BLaER1 treated with 17β-estradiol and CSF1 and Interleukin-3, amounts not matched to agents 10 nM and 100 nM (cell line): ENCODE results near the gene NRIP1.

ENCODE experiments used
- H3K27ac ChIP-seq, 11 experiments: shearing (Covaris generic); formaldehyde crosslinking; 2 replicates each; pipeline ENCODE4 v1.8.1; 2022
- H3K27me3 ChIP-seq, 11 experiments: shearing (Covaris generic); formaldehyde crosslinking; 2 replicates each; pipeline ENCODE4 v1.8.1; 2022
- H3K36me3 ChIP-seq, 11 experiments: shearing (Covaris generic); formaldehyde crosslinking; 2 replicates each; pipeline ENCODE4 v1.8.1; 2022
- H3K4me1 ChIP-seq, 10 experiments: shearing (Covaris generic); formaldehyde crosslinking; 2 replicates each; pipeline ENCODE4 v1.8.1; 2022
- H3K4me2 ChIP-seq, 11 experiments: shearing (Covaris generic); formaldehyde crosslinking; 2 replicates each; pipeline ENCODE4 v1.8.1; 2022
- H3K4me3 ChIP-seq, 10 experiments: shearing (Covaris generic); formaldehyde crosslinking; 2 replicates each; pipeline ENCODE4 v1.8.1; 2022
- H3K9ac ChIP-seq, 11 experiments: shearing (Covaris generic); formaldehyde crosslinking; 2 replicates each; pipeline ENCODE4 v1.8.1; 2022
- H3K9me3 ChIP-seq, 11 experiments: shearing (Covaris generic); formaldehyde crosslinking; replicated peaks in 1 of 11; 2 replicates each; pipeline ENCODE4 v1.8.1; 2022
- H4K20me1 ChIP-seq, 11 experiments: shearing (Covaris generic); formaldehyde crosslinking; 2 replicates each; pipeline ENCODE4 v1.8.1; 2022
- Cebpa-rat ChIP-seq, 11 experiments: shearing (Covaris generic); IDR thresholded peaks; 2 replicates each; pipeline ENCODE4 v1.8.1; 2022

Gene NRIP1

GRCh38 chr21:15064576-15065391 is at the start of gene NRIP1:
Gene NRIP1 (minus strand): TSS chr21:15065000. CDS start chr21:14968192, 96,808 bp downstream.
- no peaks in the 10 kb centered on the region for H3K27me3 ChIP-seq
- H3K9ac ChIP-seq = peak within 1 kb of the TSS; percentile 98 to 100 (median 99)
- H3K9me3 ChIP-seq = 0 out of 22 replicates have a peak, but pooled peaks cover 0 to 4% (median 0%) of the 10 kb centered on the region in 11 experiments
- H3K36me3 ChIP-seq = peaks cover 0 to 4% (median 0%) of the 10 kb centered on the region in 11 experiments; a peak in 2 of 22 replicates
- peak within 1 kb of the TSS; percentile 96 to 100 (median 98) for H3K27ac ChIP-seq
- peak within 1 kb of the TSS; percentile 82 to 95 (median 90) for H3K4me2 ChIP-seq
- peaks cover 30 to 41% (median 36%) of the 10 kb centered on the region in 10 experiments for H3K4me1 ChIP-seq
- TF ChIP-seq Cebpa-rat (IDR thresholded peaks at IDR 0.05) = no peak
- H3K4me3 ChIP-seq = peak within 1 kb of the TSS; percentile 88 to 99 (median 94)
- peaks cover 4 to 48% (median 29%) of the 10 kb centered on the region in 11 experiments; a peak in 16 of 22 replicates for H4K20me1 ChIP-seq

- no peaks in the 10 kb centered on the region for H3K4me1 ChIP-seq
- H3K4me2 ChIP-seq = no peak overlapping the region
- TF ChIP-seq Cebpa-rat (IDR thresholded peaks at IDR 0.05) = no peak
- no peaks in the 10 kb centered on the region for H4K20me1 ChIP-seq
- H3K9ac ChIP-seq = no peak overlapping the region
- peaks cover 0 to 3% (median 0%) of the 10 kb centered on the region in 11 experiments; a peak in 1 of 22 replicates for H3K9me3 ChIP-seq
- H3K27me3 ChIP-seq = no peaks in the 10 kb centered on the region
- no peaks in the 10 kb centered on the region for H3K36me3 ChIP-seq
- H3K27ac ChIP-seq = no peak overlapping the region
- H3K4me3 ChIP-seq = no peak overlapping the region
Measured at GRCh38 chr21:15112858-15113257, 48.1 kb upstream of the NRIP1 start.

GRCh38 chr21:15108801-15109200 is 44.0 kb upstream of the NRIP1 start:
- H3K27me3 ChIP-seq = no peaks in the 10 kb centered on the region
- no peaks in the 10 kb centered on the region for H3K4me1 ChIP-seq
- no peak overlapping the region for H3K4me3 ChIP-seq
- no peak overlapping the region for H3K9ac ChIP-seq
- H3K9me3 ChIP-seq = no peaks in the 10 kb centered on the region; a peak in 1 of 22 replicates
- H3K36me3 ChIP-seq = no peaks in the 10 kb centered on the region
- no peaks in the 10 kb centered on the region for H4K20me1 ChIP-seq
- no peak overlapping the region for H3K4me2 ChIP-seq
- no peak overlapping the region for H3K27ac ChIP-seq
- no peak for TF ChIP-seq Cebpa-rat (IDR thresholded peaks at IDR 0.05)

- H3K4me2 ChIP-seq = no peak overlapping the region
- H3K27me3 ChIP-seq = no peaks in the 10 kb centered on the region
- TF ChIP-seq Cebpa-rat (IDR thresholded peaks at IDR 0.05) = no peak
- no peaks in the 10 kb centered on the region; a peak in 1 of 22 replicates for H3K9me3 ChIP-seq
- no peak overlapping the region for H3K9ac ChIP-seq
- H3K36me3 ChIP-seq = no peaks in the 10 kb centered on the region
- H3K4me3 ChIP-seq = no peak overlapping the region
- no peaks in the 10 kb centered on the region for H3K4me1 ChIP-seq
- H3K27ac ChIP-seq = no peak overlapping the region
- no peaks in the 10 kb centered on the region for H4K20me1 ChIP-seq
Measured at GRCh38 chr21:15104470-15104869, 39.7 kb upstream of the NRIP1 start.

GRCh38 chr21:15098908-15099307 is 34.1 kb upstream of the NRIP1 start:
- H3K27me3 ChIP-seq = no peaks in the 10 kb centered on the region
- no peak overlapping the region for H3K27ac ChIP-seq
- no peaks in the 10 kb centered on the region for H3K36me3 ChIP-seq
- H4K20me1 ChIP-seq = no peaks in the 10 kb centered on the region
- no peaks in the 10 kb centered on the region for H3K9me3 ChIP-seq
- TF ChIP-seq Cebpa-rat (IDR thresholded peaks at IDR 0.05) = no peak
- no peak overlapping the region for H3K4me2 ChIP-seq
- no peak overlapping the region for H3K9ac ChIP-seq
- peaks cover 0 to 25% (median 0%) of the 10 kb centered on the region in 10 experiments; a peak in 6 of 20 replicates for H3K4me1 ChIP-seq
- H3K4me3 ChIP-seq = no peak overlapping the region

GRCh38 chr21:15098181-15098580 is 33.4 kb upstream of the NRIP1 start:
- Histone ChIP-seq H3K27me3 (no peaks in the 10 kb centered on the region), H3K27ac (no peak overlapping the region), H3K4me3 (no peak overlapping the region), H3K4me2 (no peak overlapping the region), H4K20me1 (no peaks in the 10 kb centered on the region), H3K9ac (no peak overlapping the region), H3K4me1 (peaks cover 0 to 29% (median 0%) of the 10 kb centered on the region in 10 experiments; a peak in 6 of 20 replicates), H3K9me3 (no peaks in the 10 kb centered on the region), H3K36me3 (no peaks in the 10 kb centered on the region)
- TF ChIP-seq Cebpa-rat (IDR thresholded peaks at IDR 0.05) = no peak

- peaks cover 0 to 29% (median 0%) of the 10 kb centered on the region in 10 experiments; a peak in 6 of 20 replicates for H3K4me1 ChIP-seq
- H3K9ac ChIP-seq = no peak overlapping the region
- no peak for TF ChIP-seq Cebpa-rat (IDR thresholded peaks at IDR 0.05)
- no peaks in the 10 kb centered on the region for H4K20me1 ChIP-seq
- no peaks in the 10 kb centered on the region for H3K27me3 ChIP-seq
- no peaks in the 10 kb centered on the region for H3K36me3 ChIP-seq
- no peaks in the 10 kb centered on the region for H3K9me3 ChIP-seq
- no peak overlapping the region for H3K4me2 ChIP-seq
- H3K27ac ChIP-seq = no peak overlapping the region
- no peak overlapping the region for H3K4me3 ChIP-seq
Measured at GRCh38 chr21:15097580-15097979, 32.8 kb upstream of the NRIP1 start.

GRCh38 chr21:15096146-15096545 is 31.3 kb upstream of the NRIP1 start:
- no peak overlapping the region for H3K4me3 ChIP-seq
- no peaks in the 10 kb centered on the region for H3K36me3 ChIP-seq
- no peaks in the 10 kb centered on the region for H3K27me3 ChIP-seq
- TF ChIP-seq Cebpa-rat (IDR thresholded peaks at IDR 0.05) = no peak
- H3K27ac ChIP-seq = no peak overlapping the region
- no peaks in the 10 kb centered on the region for H4K20me1 ChIP-seq
- peak overlapping the region in 2 of 11 experiments; percentile 58 to 84; a peak in 4 of 22 replicates for H3K4me2 ChIP-seq
- peaks cover 0 to 29% (median 0%) of the 10 kb centered on the region in 10 experiments; a peak in 6 of 20 replicates for H3K4me1 ChIP-seq
- H3K9ac ChIP-seq = no peak overlapping the region
- no peaks in the 10 kb centered on the region for H3K9me3 ChIP-seq

GRCh38 chr21:15095326-15095725 is 30.5 kb upstream of the NRIP1 start:
- TF ChIP-seq Cebpa-rat (IDR thresholded peaks at IDR 0.05) = no peak
- no peaks in the 10 kb centered on the region for H3K36me3 ChIP-seq
- H3K9ac ChIP-seq = 0 out of 22 replicates have a peak overlapping the region, but pooled peaks of 1 of the 11 experiments have one; percentile 15
- H3K27ac ChIP-seq = peak overlapping the region in 2 of 11 experiments; percentile 35 to 36; a peak in 3 of 22 replicates
- no peak overlapping the region for H3K4me3 ChIP-seq
- peaks cover 0 to 29% (median 0%) of the 10 kb centered on the region in 10 experiments; a peak in 6 of 20 replicates for H3K4me1 ChIP-seq
- H3K27me3 ChIP-seq = no peaks in the 10 kb centered on the region
- peak overlapping the region in 3 of 11 experiments; percentile 53 to 84 (median 58); a peak in 6 of 22 replicates for H3K4me2 ChIP-seq
- no peaks in the 10 kb centered on the region for H3K9me3 ChIP-seq
- H4K20me1 ChIP-seq = no peaks in the 10 kb centered on the region
